K562 (cell line): ENCODE results near the gene URGCP. TPM values are rescaled to one million over a fixed set of nuclear protein-coding genes. Genes with fewer than 3 reads are reported as not detected.

ENCODE experiments used
- ARHGAP35 ChIP-seq: fragments of 450-650 bp; IDR thresholded peaks from 2 replicates; pipeline ENCODE4 v1.6.1; 2018; ENCODE audit not compliant: partially characterized antibody
- BDP1 ChIP-seq: IDR thresholded peaks from 3 replicates; pipeline ENCODE4 v1.6.1; 2011; ENCODE audit not compliant: insufficient read length, insufficient read depth
- COPS2 ChIP-seq: fragments of 450-650 bp; conservative IDR thresholded peaks from 2 replicates; pipeline ENCODE4 v1.6.1; 2016; ENCODE audit warnings: mild to moderate bottlenecking, moderate library complexity
- HSF4 ChIP-seq: fragments of 250-450 bp; sonication (Bioruptor Pico); IDR thresholded peaks from 2 replicates; pipeline ENCODE4 v2.1.2; 2022; ENCODE audit warnings: mild to moderate bottlenecking, moderate library complexity, borderline replicate concordance
- KDM4B ChIP-seq, 2 experiments: fragments of 450-650 bp in 1 of 2; sonication (generic) in 1 of 2; IDR thresholded peaks; 2 replicates each; pipeline ENCODE4 v1.6.1; 2016 to 2017; ENCODE audit warnings: borderline replicate concordance in 2 of 2, antibody characterized with exemption in 1 of 2, low read depth in 1 of 2, mild to moderate bottlenecking in 1 of 2
- OTX1 ChIP-seq: fragments of 450-650 bp; formaldehyde crosslinking; IDR thresholded peaks from 2 replicates; pipeline ENCODE4 v1.4.0; 2022; ENCODE audit warnings: mild to moderate bottlenecking
- POLR3A ChIP-seq: IDR thresholded peaks from 2 replicates; pipeline ENCODE4 v1.6.1; 2011; ENCODE audit warnings: borderline replicate concordance, mild to moderate bottlenecking, moderate library complexity; ENCODE audit not compliant: insufficient read length, insufficient read depth; ENCODE audit errors: extremely low read depth
- POLR3G ChIP-seq: IDR thresholded peaks from 2 replicates; pipeline ENCODE4 v1.6.1; 2011; ENCODE audit not compliant: insufficient read length, insufficient replicate concordance; ENCODE audit errors: extremely low read depth
- PTBP1 ChIP-seq: fragments of 200-400 bp; formaldehyde crosslinking; IDR thresholded peaks from 2 replicates; pipeline ENCODE4 v1.6.1; 2017; ENCODE audit warnings: low read depth, low read length
- SMARCC2 ChIP-seq: fragments of 450-650 bp; IDR thresholded peaks from 2 replicates; pipeline ENCODE4 v1.6.1; 2017; ENCODE audit warnings: antibody characterized with exemption, moderate library complexity, mild to moderate bottlenecking, low read depth
- TARDBP ChIP-seq: fragments of 450-650 bp; IDR thresholded peaks from 2 replicates; pipeline ENCODE4 v1.6.1; 2016
- polyA plus RNA-seq, 8 experiments: library from polyadenylated mRNA; depleted of rRNA in 4 of 8; stranded (reverse) in 5 of 8; unstranded in 3 of 8; fragments of >200 nt; fragmentation: Nextera tagmentation in 2 of 8; fragmentation: Illumina TruSeq in 1 of 8; extraction: Ambion mirVana in 2 of 8; extraction: Trizol in 1 of 8; gene quantifications; 2 replicates each; pipeline versions ENCODE4 v1.2.1 to v1.2.3, GENCODE V29; 2011 to 2014; ENCODE audit warnings: inconsistent platforms in 1 of 8, missing spikeins in 1 of 8
- total RNA-seq, 7 experiments: library from RNA; depleted of rRNA in 6 of 7; stranded (reverse); fragments of >200 nt in 6 of 7; fragmentation: Illumina TruSeq in 2 of 7; extraction: Trizol in 2 of 7; gene quantifications; 2 replicates each; pipeline versions ENCODE4 v1.2.1 to v1.2.3, GENCODE V29; 2011 to 2021; ENCODE audit warnings: low replicate concordance in 1 of 7
- TF ChIP-seq, protein P1 (sequence below): sonication (generic); formaldehyde crosslinking; IDR thresholded peaks from 2 replicates; pipeline ENCODE4 v1.8.1; 2022; ENCODE audit warnings: missing genetic modification reagents
- TF ChIP-seq, protein P2 (sequence below): fragments of 250-450 bp; sonication (Bioruptor Pico); IDR thresholded peaks from 2 replicates; pipeline ENCODE4 v1.8.0; 2022; ENCODE audit warnings: moderate library complexity, mild to moderate bottlenecking, inconsistent platforms
- TF ChIP-seq, protein P3 (sequence below), 3 experiments: fragments of 200-800 bp in 1 of 3; sonication (Bioruptor generic) in 1 of 3; sonication (generic) in 1 of 3; formaldehyde crosslinking in 1 of 3; IDR thresholded peaks; 2 replicates each; pipeline versions ENCODE4 v1.6.1 to v1.8.0; 2016 to 2022; ENCODE audit warnings: mild to moderate bottlenecking in 2 of 3, missing compliant biosample characterization in 2 of 3, missing genetic modification characterization in 2 of 3, missing genetic modification reagents in 1 of 3
- TF ChIP-seq, protein P4 (sequence below): fragments of 250-450 bp; sonication (Bioruptor Pico); IDR thresholded peaks from 2 replicates; pipeline ENCODE4 v1.8.0; 2022; ENCODE audit warnings: inconsistent platforms, mild to moderate bottlenecking, moderate library complexity, borderline replicate concordance
- TF ChIP-seq, protein P5 (sequence below), 2 experiments: fragments of 450-650 bp; conservative IDR thresholded peaks; 2 replicates each; pipeline ENCODE4 v1.6.1; 2017; ENCODE audit warnings: mild to moderate bottlenecking in 2 of 2, moderate library complexity in 2 of 2

The URGCP gene
- total and polyA plus RNA-seq, 9 of the 15 experiments (the other 6 are each of a cell fraction or from before 2014, with no cell fraction given), result 1.7 to 25.8 (median 12.5) TPM

DNA sequence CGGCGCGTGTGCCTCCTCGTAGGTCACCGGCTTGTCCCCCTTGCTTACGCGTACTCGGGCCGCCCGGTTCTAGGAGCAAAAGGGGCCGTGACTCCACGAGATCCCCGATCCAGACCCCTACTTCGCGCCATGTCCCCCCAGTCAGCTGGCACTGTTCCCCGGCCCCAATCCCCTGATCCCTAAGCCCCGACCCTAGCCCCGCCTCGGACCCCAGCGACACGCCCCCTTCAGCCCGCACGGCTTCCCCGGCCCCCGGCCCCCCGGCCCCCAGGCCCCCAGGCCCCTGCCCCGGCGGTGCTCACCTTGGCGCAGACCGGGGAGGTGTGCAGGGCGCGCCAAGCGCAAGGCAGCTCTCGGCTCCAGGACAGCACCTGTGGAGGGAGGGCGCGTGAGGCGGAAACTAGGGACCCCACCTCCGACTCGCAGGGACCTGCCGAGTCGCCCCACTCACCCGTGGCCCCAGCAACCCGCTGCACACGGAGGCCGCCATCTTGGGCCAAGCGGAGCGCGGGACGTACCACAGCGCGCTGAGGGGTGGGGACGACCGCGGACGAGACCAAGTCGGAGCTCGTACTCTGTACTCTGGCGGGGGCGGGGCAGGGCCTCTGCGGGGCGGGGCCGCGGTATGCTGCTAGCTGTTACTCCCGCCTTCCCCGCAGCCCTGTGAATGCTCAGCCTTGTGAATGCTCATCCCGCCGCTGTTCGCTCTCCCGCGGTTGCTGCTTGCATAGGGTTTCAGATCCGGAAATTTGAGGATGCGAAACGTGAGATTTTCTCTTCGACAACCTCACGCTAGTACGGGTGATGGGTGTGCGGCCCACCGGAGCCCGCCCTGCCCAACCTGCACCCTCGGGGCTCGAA lies 37.2 kb downstream of the URGCP start, which contains the start of gene MRPS24 (continued):
- TF ChIP-seq BDP1 (no peak), SMARCC2 (no peak), HSF4 (CRISPR knock-in tag) (no peak), PTBP1 (no peak), COPS2 (no peak), OTX1 (CRISPR knock-in tag) (no peak), TARDBP (no peak), POLR3G (no peak), KDM4B (IDR thresholded peaks at IDR 0.05; ENCODE audit: borderline replicate concordance in 2 of 2, low read depth in 1 of 2) (no peak; a peak in 1 of 4 replicates), ARHGAP35 (no peak), POLR3A (no peak)
- TF ChIP-seq, protein P1, sequence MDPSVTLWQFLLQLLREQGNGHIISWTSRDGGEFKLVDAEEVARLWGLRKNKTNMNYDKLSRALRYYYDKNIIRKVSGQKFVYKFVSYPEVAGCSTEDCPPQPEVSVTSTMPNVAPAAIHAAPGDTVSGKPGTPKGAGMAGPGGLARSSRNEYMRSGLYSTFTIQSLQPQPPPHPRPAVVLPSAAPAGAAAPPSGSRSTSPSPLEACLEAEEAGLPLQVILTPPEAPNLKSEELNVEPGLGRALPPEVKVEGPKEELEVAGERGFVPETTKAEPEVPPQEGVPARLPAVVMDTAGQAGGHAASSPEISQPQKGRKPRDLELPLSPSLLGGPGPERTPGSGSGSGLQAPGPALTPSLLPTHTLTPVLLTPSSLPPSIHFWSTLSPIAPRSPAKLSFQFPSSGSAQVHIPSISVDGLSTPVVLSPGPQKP (CRISPR knock-in tag), result no peak
- TF ChIP-seq, protein P2, sequence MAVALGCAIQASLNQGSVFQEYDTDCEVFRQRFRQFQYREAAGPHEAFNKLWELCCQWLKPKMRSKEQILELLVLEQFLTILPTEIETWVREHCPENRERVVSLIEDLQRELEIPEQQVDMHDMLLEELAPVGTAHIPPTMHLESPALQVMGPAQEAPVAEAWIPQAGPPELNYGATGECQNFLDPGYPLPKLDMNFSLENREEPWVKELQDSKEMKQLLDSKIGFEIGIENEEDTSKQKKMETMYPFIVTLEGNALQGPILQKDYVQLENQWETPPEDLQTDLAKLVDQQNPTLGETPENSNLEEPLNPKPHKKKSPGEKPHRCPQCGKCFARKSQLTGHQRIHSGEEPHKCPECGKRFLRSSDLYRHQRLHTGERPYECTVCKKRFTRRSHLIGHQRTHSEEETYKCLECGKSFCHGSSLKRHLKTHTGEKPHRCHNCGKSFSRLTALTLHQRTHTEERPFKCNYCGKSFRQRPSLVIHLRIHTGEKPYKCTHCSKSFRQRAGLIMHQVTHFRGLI, result no peak
- TF ChIP-seq, protein P3, sequence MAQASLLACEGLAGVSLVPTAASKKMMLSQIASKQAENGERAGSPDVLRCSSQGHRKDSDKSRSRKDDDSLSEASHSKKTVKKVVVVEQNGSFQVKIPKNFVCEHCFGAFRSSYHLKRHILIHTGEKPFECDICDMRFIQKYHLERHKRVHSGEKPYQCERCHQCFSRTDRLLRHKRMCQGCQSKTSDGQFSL (CRISPR knock-in tag; IDR thresholded peaks at IDR 0.05), result no peak
- TF ChIP-seq, protein P3 (tag; IDR thresholded peaks at IDR 0.05), result no peak
- TF ChIP-seq, protein P4, sequence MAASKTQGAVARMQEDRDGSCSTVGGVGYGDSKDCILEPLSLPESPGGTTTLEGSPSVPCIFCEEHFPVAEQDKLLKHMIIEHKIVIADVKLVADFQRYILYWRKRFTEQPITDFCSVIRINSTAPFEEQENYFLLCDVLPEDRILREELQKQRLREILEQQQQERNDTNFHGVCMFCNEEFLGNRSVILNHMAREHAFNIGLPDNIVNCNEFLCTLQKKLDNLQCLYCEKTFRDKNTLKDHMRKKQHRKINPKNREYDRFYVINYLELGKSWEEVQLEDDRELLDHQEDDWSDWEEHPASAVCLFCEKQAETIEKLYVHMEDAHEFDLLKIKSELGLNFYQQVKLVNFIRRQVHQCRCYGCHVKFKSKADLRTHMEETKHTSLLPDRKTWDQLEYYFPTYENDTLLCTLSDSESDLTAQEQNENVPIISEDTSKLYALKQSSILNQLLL (CRISPR knock-in tag), result no peak
- TF ChIP-seq, protein P5, sequence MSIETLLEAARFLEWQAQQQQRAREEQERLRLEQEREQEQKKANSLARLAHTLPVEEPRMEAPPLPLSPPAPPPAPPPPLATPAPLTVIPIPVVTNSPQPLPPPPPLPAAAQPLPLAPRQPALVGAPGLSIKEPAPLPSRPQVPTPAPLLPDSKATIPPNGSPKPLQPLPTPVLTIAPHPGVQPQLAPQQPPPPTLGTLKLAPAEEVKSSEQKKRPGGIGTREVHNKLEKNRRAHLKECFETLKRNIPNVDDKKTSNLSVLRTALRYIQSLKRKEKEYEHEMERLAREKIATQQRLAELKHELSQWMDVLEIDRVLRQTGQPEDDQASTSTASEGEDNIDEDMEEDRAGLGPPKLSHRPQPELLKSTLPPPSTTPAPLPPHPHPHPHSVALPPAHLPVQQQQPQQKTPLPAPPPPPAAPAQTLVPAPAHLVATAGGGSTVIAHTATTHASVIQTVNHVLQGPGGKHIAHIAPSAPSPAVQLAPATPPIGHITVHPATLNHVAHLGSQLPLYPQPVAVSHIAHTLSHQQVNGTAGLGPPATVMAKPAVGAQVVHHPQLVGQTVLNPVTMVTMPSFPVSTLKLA (conservative IDR thresholded peaks at IDR 0.05), result peak in 1 of 2 experiments; percentile 5; a peak in 2 of 4 replicates
